T47D (cell line): ENCODE measurements around the gene MYO1D.

ENCODE experiments used
- DNase-seq, 2 experiments: peaks; one replicate each; pipeline versions ENCODE4 v3.0.0 to v3.0.0-alpha.2; 2011 to 2012; ENCODE audit warnings: low read depth in 1 of 2, low spot score in 1 of 2
- JUND ChIP-seq: IDR thresholded peaks from 2 replicates; pipeline ENCODE4 v1.6.1; 2012; ENCODE audit warnings: low read depth
- in situ Hi-C: cut with HindIII; loops from 2 replicates; pipeline ENCODE4 v1.10.0; 2016; ENCODE audit warnings: low sequenced_read_pairs, low pct_unique_long_range_greater_than_20kb

Gene MYO1D

GRCh38 chr17:32631341-32632096 lies 245.4 kb downstream of the MYO1D start:
- no peak for DNase-seq
- in situ Hi-C loops = no loop called here
- TF ChIP-seq JUND = no peak

GRCh38 chr17:32629563-32630190 lies 247.2 kb downstream of the MYO1D start:
- no peak for TF ChIP-seq JUND
- no peak for DNase-seq
- in situ Hi-C loops = no loop called here

GRCh38 chr17:32628271-32629044 lies 248.5 kb downstream of the MYO1D start:
- in situ Hi-C loops = no loop called here
- no peak for DNase-seq
- TF ChIP-seq JUND = no peak

- no peak for TF ChIP-seq JUND
- peak in 1 of 2 experiments; percentile 36 for DNase-seq
- in situ Hi-C loops = no loop called here
Observed at GRCh38 chr17:32627239-32627996, 249.5 kb downstream of the MYO1D start.

GRCh38 chr17:32626379-32626791 lies 250.5 kb downstream of the MYO1D start:
- in situ Hi-C loops = no loop called here
- no peak for TF ChIP-seq JUND
- no peak for DNase-seq

GRCh38 chr17:32625971-32626370 lies 251.0 kb downstream of the MYO1D start:
- in situ Hi-C loops = no loop called here
- no peak for TF ChIP-seq JUND
- DNase-seq = no peak

- TF ChIP-seq JUND = no peak
- in situ Hi-C loops = no loop called here
- no peak for DNase-seq
Observed at GRCh38 chr17:32623196-32623595, 253.7 kb downstream of the MYO1D start.

GRCh38 chr17:32622540-32622939 lies 254.4 kb downstream of the MYO1D start:
- TF ChIP-seq JUND = no peak
- in situ Hi-C loops = no loop called here
- DNase-seq = no peak

- no peak for TF ChIP-seq JUND
- in situ Hi-C loops = no loop called here
- peak in 1 of 2 experiments; percentile 36 for DNase-seq
Observed at GRCh38 chr17:32621612-32622312, 255.2 kb downstream of the MYO1D start.

GRCh38 chr17:32615326-32615725 lies 261.6 kb downstream of the MYO1D start:
- in situ Hi-C loops = no loop called here
- no peak for TF ChIP-seq JUND
- DNase-seq = no peak

- no peak for TF ChIP-seq JUND
- in situ Hi-C loops = no loop called here
- DNase-seq = no peak
Observed at GRCh38 chr17:32610943-32611342, 266.0 kb downstream of the MYO1D start.
